GM18507 (cell line): ENCODE results near the gene RNF186.
A peak's percentile ranks its signal among the peaks of the same experiment; 100 is the strongest.
"Not testable (repeated sequence)": the region's sequence is repeated elsewhere in the genome, so short reads cannot be mapped to it uniquely, and the experiment has no call there.

Experiments
- DNase-seq: peaks from one replicate; pipeline ENCODE4 v3.0.0; 2011; ENCODE audit warnings: low read depth; ENCODE audit not compliant: insufficient read length; ENCODE audit errors: extremely low spot score
- FAIRE-seq: peaks from 2 replicates; lab custom pipeline; 2011; peaks lifted over from hg19 to GRCh38; lab: Jason Lieb, UNC

Gene RNF186

DNA sequence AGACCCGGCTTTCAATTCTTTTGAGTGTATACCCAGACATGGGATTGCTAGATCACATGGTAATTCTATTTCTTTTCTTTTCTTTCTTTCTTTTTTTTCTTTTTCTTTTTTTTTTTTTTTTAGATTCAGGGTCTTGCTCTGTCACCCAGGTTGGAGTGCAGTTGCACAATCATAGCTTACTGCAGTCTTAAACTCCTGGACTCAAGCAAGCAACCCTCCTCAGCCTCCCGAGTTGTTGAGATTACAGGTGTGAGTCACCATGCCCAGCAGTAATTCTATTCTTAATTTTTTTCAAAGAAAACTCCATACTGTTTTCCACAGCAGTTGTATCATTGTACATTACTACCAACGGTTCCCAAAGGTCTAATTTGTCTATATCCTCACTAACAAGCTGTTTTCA, 13.5 kb upstream of the RNF186 start:
- FAIRE-seq (no peak), DNase-seq (no peak)

DNA sequence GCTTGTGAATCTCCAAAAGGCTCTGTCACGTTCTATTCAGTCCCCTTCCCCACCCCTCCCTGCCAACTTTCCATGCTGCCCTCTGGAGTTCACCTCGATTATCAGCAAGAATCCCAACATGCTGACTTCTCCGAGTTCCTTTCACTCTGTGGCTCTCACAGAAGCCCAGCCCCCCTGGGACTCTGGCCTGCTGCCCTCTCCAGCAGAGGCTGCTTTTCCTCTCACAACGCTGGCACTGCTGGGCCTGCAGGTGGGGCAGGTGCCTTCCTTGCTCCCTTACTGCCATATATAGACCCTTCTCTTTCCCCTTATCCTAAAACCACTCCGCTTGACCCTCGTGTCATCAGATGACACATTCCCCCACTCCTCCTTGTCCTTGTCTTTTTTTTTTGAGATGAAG, 10.2 kb upstream of the RNF186 start:
- FAIRE-seq, result no peak

DNA sequence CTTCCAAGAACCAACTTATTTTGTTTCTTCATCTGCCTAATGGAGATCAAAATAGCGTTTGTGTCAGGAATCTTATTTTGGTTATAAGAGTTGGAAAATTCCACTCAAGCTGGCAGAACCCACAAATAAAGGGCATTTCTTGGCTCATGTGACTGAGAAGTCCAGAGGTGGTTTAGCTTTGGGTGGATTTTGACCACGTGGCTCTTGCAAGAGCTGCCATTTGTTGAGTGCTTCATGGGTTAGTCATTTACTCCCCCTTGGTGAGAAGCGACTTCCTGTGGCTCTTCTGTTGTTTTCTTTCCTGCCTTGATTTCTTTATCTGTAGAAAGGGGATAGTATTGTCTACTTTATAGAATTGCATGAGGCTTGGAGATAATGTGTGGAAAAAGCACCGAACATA, 9.5 kb upstream of the RNF186 start:
- FAIRE-seq (no peak), DNase-seq (no peak)

More for the DNA sequence above, 10.2 kb upstream of the RNF186 start:
- DNase-seq, result no peak

DNA sequence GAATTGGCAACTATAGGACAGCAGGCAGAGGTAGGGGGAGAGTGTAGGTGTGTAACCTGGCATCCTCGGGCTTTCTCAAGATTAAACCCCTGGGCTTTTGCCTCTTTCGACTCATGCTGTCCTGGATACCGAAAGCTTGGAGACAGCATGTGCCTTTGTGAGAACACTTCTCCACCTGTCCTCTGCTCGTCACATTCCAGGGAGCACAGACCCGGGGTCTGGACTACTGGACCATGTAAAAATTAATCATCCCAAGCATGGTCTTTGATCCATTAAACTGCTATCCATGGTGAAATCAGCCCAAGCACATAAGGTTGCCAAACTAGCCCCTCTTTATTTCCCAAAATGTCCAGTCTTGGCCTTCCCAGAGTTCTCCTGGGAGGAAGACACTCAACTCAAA, 9.0 kb upstream of the RNF186 start:
- DNase-seq (no peak), FAIRE-seq (no peak)

DNA sequence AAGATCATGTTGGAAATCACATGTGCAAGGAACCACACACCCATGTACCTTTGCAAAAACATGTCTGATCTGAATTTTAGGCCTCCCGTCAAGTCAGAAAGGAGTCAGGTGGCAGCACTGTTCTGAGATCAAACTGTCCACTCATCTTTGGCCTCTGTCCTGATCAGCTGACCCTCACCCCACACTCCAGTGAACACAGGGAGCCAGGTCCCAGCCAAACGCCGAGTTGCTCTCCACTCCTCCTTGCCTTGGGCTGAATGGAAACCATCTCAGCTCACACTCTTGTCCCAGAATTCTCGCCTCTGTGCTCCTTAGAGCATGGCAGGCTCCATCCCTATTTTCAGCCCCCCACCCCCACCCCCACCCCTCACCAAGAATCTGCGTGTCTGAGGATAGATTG, 4.6 kb upstream of the RNF186 start:
- no peak for DNase-seq
- FAIRE-seq, result no peak

GRCh38 chr1:19818324-19818723, 3.2 kb upstream of the RNF186 start:
- no peak for DNase-seq
- no peak for FAIRE-seq

GRCh38 chr1:19817160-19817559, 2.1 kb upstream of the RNF186 start:
- FAIRE-seq, result no peak
- DNase-seq, result no peak

DNA sequence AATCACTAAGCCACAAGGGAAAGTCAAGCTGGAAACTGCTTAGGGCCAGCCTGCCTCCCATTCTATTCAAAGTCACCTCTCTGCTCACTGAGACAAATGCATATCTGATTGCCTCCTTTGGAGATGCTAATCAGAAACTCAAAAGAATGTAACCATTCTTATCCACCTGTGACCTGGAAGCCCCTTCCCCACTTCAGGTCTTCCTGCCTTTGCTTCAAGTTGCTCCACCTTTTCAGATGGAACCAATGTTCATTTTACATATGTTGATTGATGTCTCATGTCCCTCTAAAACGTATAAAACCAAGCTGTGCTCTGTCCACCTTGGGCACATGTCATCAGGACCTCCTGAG, 1.6 kb upstream of the RNF186 start:
- not testable (repeated sequence) for FAIRE-seq, DNase-seq

DNA sequence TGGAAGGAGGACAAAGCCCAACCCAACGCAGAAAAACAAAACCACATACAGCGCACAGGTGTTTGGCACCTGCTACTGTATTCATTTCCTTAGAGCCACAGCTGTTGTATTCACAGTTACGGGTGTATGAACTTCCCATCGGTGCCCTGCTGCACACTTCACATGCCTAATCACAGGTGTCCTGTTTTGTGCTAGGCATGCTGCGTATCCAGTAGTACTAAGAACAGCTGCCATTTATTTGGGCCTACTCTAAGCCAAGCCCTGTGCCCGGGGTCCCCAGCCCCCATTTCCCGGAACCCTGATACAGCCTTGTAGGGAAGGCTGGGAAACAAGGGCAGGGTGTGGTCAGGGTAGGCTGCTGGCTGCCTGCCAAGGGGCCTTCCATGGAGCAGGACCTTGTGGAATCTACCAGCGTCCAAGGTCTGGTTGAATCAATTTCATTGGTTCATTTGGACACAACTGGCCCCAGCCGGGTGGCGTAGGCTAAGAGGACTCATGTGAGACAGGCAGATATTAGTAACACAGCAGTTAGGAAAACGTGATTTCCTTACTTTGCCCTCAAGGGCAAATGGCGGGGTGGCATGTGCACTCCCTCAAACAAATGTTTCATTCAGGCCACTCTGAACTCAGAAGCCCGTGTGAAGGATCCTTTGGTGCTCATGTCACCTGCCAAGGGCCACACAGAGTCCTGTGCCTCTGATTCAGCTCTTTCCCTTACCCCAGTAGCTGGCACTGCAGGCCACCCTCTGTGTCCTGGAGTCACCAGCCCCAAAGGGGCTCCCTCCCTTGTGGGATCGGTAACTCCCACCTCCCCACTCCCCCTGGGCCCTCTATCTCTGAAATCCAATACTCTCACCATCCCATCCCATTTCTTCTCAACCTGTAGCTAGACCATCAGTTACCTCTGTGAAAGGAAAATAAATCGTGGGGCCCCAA, 986 bp upstream of the RNF186 start:
- no peak for FAIRE-seq
- DNase-seq, result no peak

DNA sequence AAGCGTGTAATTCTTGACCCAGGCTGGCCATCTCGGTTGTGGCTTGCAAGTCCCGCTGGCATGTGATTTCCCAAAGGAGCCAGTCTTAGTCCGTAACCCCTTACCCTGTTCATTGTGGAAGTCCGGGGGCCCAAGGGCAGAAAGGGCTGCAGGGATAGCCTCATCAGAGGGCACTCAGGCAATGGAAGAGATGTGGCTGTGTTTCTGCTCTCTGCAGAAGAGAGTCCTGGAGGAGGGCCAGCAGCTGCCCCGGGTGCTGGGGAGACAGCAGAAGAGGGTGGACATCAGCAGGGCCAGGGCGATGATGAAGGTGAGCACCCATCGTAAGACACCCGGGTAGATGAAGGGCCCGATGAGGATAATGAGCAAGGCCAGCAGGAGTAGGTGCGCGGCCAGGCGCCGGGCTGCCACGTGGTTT, 830 bp downstream of the RNF186 start:
- FAIRE-seq, result no peak
- DNase-seq, result no peak

DNA sequence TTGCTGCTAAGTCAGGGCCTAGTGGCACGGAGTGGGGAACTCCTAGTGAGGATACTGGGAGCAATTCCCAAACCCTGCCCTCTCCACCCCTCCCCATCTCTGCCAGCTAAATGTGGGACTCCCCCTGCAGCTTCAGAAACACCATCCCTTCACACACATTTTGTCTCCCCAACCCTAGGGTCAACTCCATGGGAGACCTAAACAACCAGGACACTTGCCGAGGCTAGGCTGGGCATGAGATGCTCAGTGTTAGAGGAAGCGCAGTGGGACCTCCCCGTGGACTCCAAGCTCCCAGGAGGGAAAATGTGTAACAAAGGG, 1.5 kb downstream of the RNF186 start:
- FAIRE-seq (no peak), DNase-seq (no peak)

DNA sequence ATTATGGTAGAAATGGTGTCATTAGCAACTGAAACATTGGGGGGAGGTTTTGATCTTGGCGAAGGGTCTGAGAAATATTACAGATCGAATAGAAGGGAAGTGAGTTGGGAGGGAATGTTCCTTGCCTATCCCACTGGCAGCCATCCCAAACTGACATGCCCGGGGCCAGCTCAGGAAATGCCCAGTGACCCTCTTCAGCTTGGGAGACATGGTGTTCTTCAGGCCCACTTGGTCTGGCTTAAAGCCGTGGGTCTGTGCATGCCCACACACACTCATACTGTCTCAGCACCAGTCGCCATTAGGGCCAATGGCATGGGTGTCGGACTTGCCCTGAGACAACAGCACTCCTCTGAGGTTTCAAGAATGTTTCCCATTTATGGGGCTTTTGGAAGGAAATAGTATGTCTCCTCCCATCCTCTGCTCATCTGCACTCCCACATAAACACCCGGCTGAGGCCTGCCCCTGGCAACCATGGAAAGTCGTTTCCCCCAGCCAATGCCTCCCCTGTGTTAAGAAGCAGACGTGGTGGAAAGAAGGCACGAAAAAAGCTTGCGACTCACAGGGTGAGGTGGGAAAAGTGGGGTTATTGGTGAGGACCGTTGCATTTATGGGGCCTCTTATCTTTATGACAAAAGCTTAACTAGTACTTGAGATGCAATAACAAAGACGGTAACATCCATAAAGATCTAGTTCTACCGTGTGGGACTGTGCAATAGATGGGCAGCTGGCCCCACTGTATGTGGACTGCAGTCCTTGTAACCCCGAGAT, 2.0 kb downstream of the RNF186 start:
- FAIRE-seq (no peak), DNase-seq (no peak)

- DNase-seq (peak; percentile 44), FAIRE-seq (peak; percentile 70)
Observed at GRCh38 chr1:19811206-19811851, 3.8 kb downstream of the RNF186 start.

- DNase-seq (no peak), FAIRE-seq (no peak)
Observed at GRCh38 chr1:19809044-19809750, 5.9 kb downstream of the RNF186 start.

DNA sequence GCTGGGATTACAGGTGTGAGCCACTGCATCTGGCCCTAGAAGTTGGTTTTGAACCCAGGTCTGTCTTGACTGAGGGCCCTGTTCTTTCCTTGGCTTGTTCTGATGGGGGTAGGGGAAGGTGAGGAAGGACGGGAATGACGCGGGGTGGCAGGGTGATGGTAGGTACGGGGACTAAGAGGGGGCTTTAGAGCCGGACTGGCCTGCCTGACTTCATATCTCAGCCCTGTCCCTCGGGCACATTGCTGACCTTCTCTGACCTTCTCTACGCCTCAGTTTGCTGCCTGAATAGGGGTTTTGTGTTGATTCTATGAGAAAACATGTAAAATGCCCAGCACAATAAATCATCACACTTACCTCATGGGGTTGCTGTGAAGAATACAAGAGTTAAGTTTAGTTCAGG, 6.7 kb downstream of the RNF186 start:
- no peak for FAIRE-seq

DNA sequence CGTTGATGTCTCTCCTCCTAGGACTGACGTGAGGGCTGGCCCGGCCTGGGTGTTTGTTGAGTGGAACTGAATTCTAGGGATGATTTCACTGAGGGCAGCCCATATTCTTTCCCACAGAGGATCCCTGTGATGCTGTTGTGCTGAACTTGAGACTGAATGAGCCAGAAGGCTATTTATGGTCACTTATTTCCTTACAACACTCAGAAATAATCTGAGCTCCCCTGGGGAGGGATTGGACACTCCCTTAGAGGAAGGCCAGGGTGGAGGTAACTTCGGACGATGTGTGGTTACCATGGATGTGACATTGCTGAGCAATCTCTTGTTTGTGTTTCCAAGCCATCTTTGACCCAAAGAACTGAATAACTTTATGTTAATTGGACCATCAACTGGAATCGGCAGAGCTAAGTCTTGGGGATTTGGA, 10.2 kb downstream of the RNF186 start:
- DNase-seq (no peak), FAIRE-seq (no peak)

More for the DNA sequence above, 6.7 kb downstream of the RNF186 start:
- no peak for DNase-seq

DNA sequence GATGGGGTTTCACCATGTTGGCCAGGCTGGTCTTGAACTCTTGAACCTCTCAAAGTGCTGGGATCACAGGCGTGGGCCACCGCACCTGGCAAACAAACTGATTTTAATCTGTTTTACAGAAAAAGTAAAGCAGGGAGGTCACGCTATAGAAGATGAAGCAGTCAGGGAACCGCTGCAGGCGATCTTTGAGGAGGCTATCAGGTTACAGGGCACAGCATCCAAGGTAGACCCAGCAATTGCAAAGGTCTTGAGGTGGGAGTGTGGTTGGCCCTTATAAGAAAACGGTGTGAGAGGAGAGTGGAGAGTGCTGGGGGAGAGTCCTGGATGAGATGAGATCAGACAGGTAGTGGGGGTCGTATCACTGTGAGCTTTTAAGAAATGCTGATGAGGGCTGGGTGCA, 12.8 kb downstream of the RNF186 start:
- FAIRE-seq, result no peak
- no peak for DNase-seq

- DNase-seq (peak; percentile 12), FAIRE-seq (peak; percentile 71)
Observed at GRCh38 chr1:19800076-19800804, 14.8 kb downstream of the RNF186 start.
